GM21825 (cell line): ENCODE data around the gene APBB2.

ENCODE experiments used
- ATAC-seq: cut with Tn5 transposase; IDR thresholded peaks from one replicate; pipeline ENCODE4 v1.9.1; 2021; ENCODE audit warnings: mild to moderate bottlenecking, moderate library complexity; ENCODE audit not compliant: unreplicated experiment

The APBB2 gene

DNA sequence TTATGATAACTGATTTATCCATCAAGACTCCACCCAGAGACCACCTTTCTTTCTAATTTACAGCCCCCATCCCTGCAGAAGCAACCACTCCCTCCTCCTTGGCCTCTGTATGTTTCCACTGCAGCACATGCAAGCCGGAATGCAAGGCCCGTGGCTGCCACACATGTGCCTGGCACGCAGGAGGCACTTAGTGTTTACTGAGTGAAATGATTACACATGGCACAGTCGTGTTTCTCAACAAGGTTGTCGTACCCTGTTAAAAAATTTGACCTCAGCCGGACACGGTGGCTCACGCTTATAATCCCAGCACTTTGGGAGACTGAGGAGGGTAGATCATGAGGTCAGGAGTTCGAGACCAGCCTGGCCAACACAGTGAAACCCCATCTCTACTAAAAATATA lies 104.3 kb downstream of the APBB2 start:
- ATAC-seq, result no peak

DNA sequence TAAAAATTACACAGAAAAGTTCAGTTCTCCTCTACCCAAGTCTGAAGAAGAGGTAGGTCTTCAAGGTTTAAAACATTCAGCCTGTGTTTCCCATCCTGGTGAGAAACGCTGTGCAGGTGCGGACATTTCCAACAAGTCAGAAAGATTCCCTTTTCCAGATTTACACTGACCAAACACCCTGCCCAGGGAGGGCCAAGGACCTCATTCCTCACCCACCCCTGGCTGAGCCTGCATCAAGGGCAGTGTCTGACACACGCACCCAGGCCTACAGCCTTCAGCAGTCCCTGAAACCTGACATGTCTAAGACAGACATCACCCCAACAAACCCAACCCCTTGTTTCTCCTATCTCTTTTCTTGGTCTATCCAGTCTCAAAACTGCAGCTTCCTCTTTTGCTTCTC lies 105.9 kb downstream of the APBB2 start:
- ATAC-seq, result no peak

DNA sequence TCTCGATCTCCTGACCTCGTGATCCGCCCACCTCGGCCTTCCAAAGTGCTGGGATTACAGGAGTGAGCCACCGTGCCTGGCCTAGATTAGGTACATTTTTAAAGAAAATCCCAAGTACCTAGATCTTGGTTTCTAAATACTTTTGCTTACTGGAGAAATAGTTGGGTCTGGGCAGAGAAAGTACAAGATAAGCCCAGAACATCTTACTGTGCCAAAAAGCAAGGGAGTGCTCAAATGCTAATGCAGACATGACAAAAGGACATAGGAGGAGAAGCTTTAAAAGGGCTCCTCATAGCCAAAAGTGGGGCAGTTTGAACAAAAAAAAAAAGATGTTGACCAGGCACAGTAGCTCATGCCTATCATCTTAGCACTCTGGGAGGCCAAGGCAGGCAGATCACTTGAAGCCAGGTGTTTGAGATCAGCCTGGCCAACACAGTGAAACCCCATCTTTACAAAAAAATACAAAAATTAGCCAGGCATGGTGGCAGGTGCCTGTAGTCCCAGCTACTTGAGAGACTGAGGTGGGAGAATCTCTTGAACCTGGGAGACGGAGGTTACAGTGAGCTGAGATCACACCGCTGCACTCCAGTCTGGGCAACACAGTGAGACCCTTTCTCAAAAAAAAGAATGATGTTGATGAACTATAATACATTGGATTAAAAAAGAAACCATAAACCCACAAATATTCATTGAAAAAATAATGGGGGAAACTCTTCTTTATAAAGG lies 107.5 kb downstream of the APBB2 start:
- ATAC-seq, result no peak

DNA sequence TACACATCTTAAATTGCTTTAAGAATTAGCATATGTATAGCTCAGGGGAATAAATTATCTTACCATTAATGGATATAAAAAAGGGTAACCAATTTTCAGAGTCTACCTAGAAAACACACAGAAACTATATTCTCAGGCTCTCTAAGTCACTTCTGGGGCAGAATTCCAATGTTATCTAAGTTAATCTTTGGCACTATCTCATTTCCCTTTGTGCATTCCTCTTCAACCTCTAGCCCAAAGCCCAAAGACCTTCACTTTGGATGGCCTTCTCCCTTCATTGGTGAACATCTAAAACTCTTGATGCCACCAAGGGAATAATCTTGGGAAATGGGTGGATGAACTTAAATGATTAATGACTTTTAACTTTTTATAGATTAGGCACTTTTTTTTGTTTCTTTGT lies 108.3 kb downstream of the APBB2 start:
- no peak for ATAC-seq

DNA sequence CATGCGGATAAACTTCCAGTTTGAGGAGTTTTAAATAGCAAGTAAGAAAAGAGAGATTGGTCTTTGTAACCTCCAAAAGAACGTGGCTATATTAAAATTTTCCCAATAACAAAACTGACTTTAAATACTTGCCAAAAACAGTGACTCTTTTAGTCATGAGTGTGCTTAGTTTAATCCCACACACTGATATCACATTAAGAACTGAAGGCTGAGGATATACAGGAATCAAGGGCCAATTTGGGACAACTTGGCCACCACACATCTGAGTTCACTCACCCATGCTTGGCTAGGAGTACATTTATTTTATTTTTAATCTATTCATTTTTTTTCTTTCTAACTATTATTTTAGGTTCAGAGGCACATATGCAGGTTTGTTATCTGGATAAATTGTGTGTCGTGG lies 110.2 kb downstream of the APBB2 start:
- ATAC-seq, result no peak

DNA sequence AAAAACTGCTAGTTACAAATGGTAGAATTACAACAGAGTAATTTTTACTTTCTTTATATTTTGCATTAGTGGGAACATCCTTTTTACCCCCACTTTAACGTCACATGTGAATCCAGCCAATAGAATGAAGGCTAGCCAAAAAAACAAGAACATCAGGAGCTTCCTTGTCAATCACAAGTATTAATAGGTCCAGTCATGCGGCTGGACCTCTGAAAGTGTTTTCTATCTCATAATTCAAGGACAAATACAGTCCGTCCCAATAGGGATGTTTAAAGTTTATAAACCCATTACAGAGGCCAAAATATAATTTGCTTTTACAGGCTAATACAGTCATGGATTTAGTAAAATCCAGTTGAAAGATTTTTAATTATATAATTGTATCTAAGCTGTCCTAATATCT lies 110.7 kb downstream of the APBB2 start:
- ATAC-seq, result no peak

DNA sequence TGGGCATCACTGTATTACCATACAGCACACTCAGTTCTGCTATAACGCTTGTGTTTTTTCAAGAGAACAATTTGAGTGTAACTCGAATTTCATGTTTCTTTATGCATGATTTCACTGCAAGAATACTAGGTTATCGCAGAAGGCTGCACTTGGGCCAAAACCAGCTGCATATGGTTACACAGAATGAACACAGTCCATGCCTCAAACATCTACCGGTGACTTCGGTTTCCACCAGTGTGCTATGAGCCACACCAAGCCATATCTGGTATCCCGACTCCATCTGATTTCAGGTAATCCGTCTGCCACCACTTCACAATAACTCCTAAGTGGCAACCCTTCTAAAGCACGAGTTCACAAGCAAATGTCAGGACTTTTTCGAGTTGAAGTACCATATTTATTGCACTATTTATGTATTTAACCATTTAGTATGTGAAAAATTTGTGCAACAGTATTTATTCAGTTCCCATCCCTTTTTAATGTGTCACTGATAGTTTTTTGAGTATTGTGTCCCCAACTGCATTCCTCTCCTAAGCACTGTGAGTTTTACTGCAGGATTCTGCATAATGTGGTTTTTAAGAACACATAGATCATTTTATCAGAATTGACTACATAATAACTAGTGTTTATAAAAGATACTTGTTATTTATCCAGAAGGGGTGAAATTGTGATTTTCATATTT lies 111.8 kb downstream of the APBB2 start:
- no peak for ATAC-seq

DNA sequence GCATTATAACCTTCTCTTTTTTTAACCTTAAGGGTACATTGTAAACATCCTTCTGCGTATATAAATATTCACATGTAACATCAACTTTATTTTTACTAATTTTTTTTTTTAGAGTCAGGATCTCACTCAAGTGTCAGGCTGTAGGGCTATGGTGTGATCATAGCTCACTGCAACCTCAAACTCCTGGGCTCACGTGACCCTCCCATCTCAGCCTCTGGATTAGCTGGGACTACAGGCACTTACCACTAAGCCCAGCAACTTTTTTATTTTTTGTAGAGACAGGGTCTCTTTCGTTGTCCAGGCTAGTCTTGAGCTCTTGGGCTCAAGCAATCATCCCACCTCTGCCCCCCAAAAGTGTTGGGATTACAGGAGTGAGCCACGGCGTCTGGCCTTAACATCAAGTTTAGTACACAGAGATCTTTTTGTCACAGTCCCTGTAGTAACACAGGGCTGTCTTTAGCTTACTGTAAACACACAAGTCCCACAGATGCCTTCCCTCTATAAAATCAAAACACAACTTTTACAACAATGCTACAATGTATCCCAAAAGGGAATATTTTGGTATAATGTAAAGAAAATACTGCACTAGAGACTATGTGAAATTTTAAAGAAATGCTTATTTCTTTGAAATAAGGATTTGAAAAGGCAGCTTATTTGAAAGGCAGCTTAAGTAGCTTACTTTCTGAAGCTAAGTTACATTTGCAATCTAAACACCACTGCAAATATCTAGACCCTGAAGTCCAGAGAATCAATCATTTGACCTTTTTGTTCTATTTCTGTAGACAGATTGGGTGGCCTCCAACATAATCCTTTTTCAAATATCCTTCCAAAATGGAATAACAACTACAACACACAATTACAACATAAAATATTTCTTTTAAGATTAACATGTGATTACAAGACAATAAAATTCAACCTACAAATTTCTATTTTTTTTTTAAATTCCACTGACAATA lies 116.0 kb downstream of the APBB2 start:
- no peak for ATAC-seq

DNA sequence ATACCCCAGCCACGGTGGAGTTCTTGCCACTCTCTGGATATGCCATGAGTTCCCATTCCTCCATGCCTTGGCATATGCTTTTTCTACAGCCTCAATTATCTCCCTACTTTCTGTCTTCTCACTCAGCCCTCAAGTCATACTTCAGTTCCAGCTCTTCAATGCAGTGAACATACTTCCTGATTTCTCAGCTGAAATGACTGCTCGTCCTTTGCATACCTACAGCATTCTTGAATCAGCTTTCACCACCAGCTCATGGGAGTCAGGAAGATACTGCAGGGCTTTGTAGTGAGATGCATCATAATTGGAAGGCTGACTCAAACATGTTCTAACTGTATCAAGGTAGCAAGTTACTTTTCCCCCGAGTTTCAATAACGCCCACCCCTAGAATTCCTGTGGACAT lies 118.4 kb downstream of the APBB2 start:
- ATAC-seq, result no peak

DNA sequence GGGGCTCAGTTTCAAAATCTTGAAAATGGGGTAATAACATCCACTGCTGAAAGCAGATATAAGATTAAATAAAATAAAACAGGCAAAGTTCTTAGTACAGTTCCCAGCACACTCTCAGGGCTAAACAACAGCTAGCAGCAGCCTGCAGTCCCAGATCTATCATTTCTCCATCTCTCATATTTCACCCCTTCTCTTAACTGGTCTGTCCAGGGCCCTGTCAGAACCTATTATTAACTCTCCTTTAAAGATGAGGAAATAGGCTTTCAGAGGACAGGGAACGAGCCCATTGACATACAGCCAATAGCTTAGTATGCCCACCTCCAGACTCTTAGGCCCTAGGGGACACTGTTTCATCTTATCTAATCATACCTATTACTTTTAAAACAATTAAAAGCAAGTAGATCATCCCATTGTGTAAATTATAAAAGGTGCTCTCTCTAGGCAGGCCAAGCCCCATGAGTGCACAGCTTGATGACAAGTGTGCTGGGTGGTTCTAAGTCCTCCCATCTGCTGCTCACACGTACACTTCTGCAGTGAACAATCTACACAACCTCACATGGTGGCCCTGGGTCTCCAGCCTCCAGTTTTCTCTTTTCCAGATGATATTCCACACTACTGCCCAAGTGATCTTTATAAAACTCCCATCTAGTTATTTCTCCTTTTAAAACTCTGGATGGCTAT lies 119.0 kb downstream of the APBB2 start:
- no peak for ATAC-seq

DNA sequence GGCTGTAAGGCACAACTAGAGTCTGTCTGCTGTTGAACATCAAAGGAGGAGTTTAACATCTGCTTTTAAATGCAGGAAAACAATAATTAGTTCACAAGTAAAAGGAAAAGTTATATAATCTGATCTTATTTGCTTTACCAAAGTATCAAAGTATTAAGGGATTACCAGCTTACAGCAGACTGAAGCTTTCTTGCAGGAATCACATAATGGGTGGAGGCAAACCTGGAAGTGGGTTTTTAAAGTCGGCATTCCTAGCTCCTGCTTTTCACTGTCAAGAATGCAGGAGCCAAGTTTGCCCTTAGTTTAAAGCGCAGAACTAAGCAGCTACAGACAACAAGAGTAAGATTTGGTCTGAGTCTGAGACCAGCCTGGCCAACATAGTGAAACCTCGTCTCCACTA lies 122.2 kb downstream of the APBB2 start:
- no peak for ATAC-seq

DNA sequence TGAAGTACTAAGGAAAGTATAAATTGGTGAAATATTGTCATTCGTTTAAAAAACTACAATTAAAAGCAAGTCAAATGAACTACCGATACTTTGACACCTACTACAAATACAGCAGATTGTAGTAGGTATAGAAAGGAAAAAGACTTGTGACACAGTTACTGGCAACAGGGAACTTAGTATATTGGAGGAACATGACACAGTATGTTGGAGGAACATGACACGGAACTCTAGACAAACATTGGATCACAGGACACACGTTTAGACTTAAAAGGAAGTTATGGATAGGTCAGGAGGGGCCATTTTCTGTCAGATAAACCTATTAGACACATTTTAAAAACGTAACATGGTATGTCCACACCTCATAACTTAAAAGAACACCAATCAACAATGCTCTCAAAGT lies 132.5 kb downstream of the APBB2 start:
- no peak for ATAC-seq

DNA sequence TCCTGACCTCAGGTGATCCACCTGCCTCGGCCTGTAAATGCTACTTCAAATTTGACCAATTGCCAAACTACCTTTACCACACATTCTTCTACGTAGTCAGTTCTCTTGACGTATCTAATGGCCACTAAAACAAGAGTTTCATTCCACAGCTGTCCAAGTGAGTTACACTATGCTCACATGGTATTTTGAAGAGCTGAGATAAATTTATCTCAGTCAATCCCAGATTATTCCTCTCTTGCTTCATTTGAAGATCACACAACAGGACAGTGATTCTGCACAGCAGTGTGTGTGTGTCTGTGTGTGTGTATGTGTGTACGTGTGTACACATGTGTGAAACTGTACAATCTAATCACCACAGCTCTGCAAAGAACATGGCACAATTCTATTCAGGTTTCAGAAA lies 133.4 kb downstream of the APBB2 start:
- ATAC-seq, result no peak

DNA sequence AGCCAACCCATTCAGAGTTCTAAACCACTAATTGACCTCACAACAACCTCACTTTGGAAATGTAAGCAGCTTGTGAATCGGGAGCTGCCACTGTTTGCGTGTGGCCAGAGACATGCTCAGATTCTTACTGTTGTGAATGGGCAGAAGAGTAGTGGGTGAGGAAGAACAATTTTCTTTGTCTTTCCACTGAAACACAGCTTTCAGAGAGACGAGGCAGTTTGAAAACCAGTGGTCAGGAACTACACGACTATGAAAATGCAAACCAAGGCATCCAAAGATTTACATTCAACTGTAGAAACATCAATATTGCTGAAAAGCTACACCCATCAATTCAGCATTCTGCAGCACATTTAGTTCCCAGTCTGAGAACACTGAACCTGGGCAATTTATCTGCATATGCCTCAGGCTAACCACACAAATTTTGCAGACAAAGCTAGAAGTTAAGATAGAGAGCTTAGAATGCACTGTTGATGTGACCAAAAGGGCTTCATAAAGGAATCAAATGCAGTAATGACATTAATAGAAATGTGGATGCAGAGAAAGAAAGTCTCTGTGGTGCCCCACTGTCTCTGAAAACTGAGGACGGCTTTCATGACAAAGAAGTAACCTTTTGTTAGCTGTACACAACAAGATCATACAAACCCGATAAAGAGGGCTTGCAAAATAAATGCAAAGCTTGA lies 134.3 kb downstream of the APBB2 start:
- ATAC-seq, result no peak

DNA sequence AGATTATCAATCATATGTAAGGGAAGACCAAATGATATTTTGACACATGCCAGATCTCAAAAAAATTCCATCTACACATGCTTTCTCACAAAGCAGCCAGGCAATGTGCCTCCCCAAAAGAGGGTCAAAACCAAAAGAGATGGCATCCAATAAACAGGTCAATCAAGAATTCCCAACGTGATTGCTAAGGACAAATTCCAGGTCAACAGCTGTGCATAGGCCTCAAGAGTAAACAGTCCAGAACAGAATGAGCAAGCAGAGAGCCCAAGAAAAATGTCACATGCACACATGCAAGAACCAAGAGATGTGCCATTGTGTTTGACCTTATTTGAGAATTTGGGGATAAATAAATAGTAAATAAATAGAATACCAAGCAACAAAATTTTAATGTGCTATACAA lies 136.7 kb downstream of the APBB2 start:
- ATAC-seq, result no peak

DNA sequence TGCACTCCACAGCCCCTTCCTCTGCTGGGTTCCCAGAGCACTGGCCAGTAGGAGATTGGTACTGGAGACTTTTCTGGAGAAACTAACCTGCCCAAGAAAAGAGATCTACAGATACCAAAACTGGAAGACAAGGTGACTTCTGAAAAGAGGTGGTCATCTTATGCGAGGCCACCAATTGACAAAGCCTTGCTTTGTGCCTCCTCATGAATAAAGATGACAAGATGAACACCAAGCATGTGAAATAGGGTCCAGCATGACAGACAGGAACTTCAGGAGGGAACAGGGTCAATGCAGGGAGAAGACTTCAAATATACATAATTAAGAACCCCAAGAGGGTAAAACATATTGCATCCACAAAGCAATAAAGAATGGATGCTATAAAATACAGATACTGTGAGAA lies 137.9 kb downstream of the APBB2 start:
- no peak for ATAC-seq

DNA sequence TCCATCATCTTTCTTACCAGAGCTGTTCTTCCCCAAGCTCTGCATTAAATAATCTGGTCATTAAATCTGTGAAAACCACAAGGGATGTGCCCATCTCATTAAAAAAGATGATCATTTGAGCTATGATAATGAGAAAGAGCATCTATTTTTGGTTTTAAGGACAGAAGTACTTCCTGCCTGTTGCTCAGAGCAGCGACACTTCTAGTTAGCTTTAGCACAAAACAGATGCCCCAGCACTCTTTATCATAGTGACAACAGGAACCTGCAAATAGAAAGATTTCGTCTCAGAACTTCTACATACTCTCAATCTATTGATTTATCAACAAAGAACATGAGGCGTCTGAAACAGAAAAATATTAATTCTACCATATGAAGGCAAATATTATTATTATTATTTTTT lies 140.1 kb downstream of the APBB2 start:
- no peak for ATAC-seq

DNA sequence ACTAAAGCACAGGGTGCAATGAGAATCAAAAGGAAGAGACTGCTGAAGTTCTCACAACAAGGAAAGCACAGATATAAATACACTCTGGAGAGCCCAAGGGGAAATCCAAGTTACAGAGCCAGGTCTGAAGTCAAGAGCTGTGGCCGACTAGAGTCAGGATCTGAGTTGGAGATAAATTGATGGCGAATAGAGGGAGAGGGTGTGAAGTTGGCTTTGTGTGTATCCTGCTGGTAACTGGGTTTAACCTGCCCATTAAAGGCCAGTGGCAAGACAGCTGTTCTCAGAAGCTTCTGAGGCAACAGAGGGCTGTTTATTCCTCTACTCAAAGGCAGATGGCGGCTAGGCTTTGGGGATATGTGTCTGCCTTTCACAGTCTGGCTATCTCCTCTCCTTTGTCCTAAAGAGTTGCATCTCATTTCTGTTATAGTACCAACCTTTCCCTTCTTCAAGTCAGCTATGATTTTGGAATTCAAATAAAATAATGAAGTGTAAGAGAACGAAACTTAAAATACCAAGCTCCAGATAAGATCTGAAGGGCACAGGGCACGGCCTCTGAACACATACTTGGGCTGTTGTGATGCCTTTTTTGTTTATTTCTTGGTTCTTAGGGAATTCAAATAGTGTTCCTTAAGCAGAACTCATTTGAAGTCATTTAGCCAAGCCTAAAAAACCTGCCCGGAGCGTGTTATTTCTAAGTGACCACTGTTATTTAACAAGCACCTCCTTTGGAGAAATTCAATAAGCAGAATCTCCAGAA lies 142.1 kb downstream of the APBB2 start:
- no peak for ATAC-seq

DNA sequence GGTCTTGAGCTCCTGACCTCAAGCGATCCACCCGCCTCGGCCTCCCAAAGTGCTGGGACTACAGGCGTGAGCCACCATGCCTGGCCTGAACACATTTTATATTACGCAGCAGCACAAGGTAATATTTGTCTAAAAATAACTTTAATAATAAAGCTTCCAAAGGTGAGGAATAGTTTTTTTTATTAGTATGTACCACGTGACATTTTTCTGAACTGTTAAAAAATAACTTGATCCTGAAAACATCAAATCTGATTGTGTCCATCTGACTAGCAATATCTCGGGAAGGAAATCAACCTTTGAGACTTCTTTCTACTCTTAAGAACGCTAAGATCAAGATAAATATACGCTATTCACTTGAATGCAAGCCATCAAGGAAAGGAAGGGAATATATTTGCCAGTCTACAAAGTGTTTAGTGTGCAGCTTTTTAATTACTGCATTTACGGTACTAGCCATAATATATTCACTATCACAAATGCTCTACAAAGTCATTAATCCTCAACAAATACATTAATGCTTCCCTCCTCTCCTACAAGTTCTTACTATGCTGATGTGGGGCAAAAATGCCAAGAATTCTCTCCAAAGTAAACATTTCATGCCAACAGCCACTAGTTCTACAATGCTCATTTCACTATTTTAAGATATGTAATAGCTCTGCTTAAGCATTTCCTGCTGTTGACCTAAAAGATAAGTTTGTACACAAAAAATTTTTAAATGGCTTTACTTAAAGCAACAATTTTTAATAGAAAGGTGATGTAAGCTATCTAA lies 143.6 kb downstream of the APBB2 start:
- ATAC-seq, result no peak
